H1 (cell line): ENCODE results near the gene CDKN2B-AS1. TPM values are rescaled to one million over a fixed set of nuclear protein-coding genes. Genes with fewer than 3 reads are reported as not detected.
A peak's percentile ranks its signal among the peaks of the same experiment; 100 is the strongest.

ENCODE experiments used
- CTCF ChIA-PET: fragments of 300-600 bp; sonication (Branson Sonifier 250); formaldehyde crosslinking; loops from one replicate; lab custom pipeline; 2021; ENCODE audit not compliant: partially characterized antibody; lab: Charles Lee
- POLR2A ChIA-PET: fragments of 300-600 bp; sonication (Branson Sonifier 250); formaldehyde crosslinking; loops from one replicate; lab custom pipeline; 2021; ENCODE audit warnings: inconsistent platforms; ENCODE audit not compliant: partially characterized antibody; lab: Charles Lee
- DNase-seq, 2 experiments: peaks; one replicate each; pipeline versions ENCODE4 v3.0.0 to v3.0.0-alpha.2; 2010 to 2022; ENCODE audit warnings: low spot score in 2 of 2, low read depth in 1 of 2, mixed read lengths in 1 of 2
- FAIRE-seq: peaks from 2 replicates; lab custom pipeline; 2011; peaks lifted over from hg19 to GRCh38; lab: Jason Lieb, UNC
- H2AFZ ChIP-seq: 2 replicates; pipeline ENCODE4 v1.8.1; 2012; ENCODE audit warnings: low read length, inconsistent platforms
- H2AK5ac ChIP-seq: 2 replicates; pipeline ENCODE4 v1.6.1; 2013; ENCODE audit warnings: low read depth, low read length
- H2BK120ac ChIP-seq: replicated peaks from 2 replicates; pipeline ENCODE3; 2013; ENCODE audit warnings: low read depth, low read length, inconsistent platforms
- H2BK12ac ChIP-seq: 2 replicates; pipeline ENCODE4 v1.6.1; 2013; ENCODE audit warnings: low read depth, low read length
- H2BK15ac ChIP-seq: 2 replicates; pipeline ENCODE4 v1.6.1; 2013; ENCODE audit warnings: low read length
- H2BK20ac ChIP-seq: 2 replicates; pipeline ENCODE4 v1.6.1; 2013; ENCODE audit warnings: low read length
- H2BK5ac ChIP-seq: 2 replicates; pipeline ENCODE4 v1.6.1; 2013; ENCODE audit warnings: low read depth, low read length
- H3K14ac ChIP-seq: 2 replicates; pipeline ENCODE4 v1.6.1; 2013; ENCODE audit warnings: inconsistent platforms; ENCODE audit not compliant: insufficient read length
- H3K18ac ChIP-seq: 2 replicates; pipeline ENCODE4 v1.6.1; 2013; ENCODE audit warnings: low read length; ENCODE audit errors: extremely low read depth
- H3K23ac ChIP-seq: 2 replicates; pipeline ENCODE4 v1.6.1; 2013; ENCODE audit warnings: inconsistent platforms; ENCODE audit not compliant: insufficient read length
- H3K23me2 ChIP-seq: 2 replicates; pipeline ENCODE4 v1.6.1; 2013; ENCODE audit warnings: low read depth, low read length
- H3K27ac ChIP-seq: 2 replicates; pipeline ENCODE4 v1.6.1; 2011; ENCODE audit warnings: low read depth, low read length, inconsistent platforms
- H3K27me3 ChIP-seq, 4 experiments: replicated peaks in 1 of 4; 1 replicate in 1 of 4; 2 replicates in 3 of 4; pipeline versions ENCODE4 v1.6.1 to v1.8.1; 2011 to 2013; ENCODE audit warnings: low read length in 3 of 4, mild to moderate bottlenecking in 3 of 4, inconsistent platforms in 2 of 4, mixed read lengths in 2 of 4, moderate library complexity in 1 of 4; ENCODE audit not compliant: control insufficient read depth in 3 of 4, insufficient read depth in 3 of 4; ENCODE audit errors: extremely low read depth in 1 of 4
- H3K36me3 ChIP-seq, 4 experiments: 2 replicates each; pipeline versions ENCODE4 v1.6.1 to v1.8.1; 2011 to 2013; ENCODE audit warnings: mild to moderate bottlenecking in 4 of 4, low read length in 3 of 4, moderate library complexity in 2 of 4, control low read depth in 1 of 4, inconsistent platforms in 1 of 4; ENCODE audit not compliant: insufficient read depth in 4 of 4, control insufficient read depth in 2 of 4
- H3K4ac ChIP-seq: replicated peaks from 2 replicates; pipeline ENCODE3; 2013; ENCODE audit warnings: low read length, low read depth, mixed read lengths, inconsistent platforms; ENCODE audit not compliant: insufficient read length
- H3K4me1 ChIP-seq, 4 experiments: replicated peaks in 1 of 4; 1 replicate in 1 of 4; 2 replicates in 3 of 4; pipeline versions ENCODE4 v1.6.1 to v1.8.1; 2011 to 2013; ENCODE audit warnings: low read length in 3 of 4, inconsistent platforms in 2 of 4, mixed read lengths in 1 of 4; ENCODE audit not compliant: insufficient read depth in 4 of 4, control insufficient read depth in 3 of 4
- H3K4me2 ChIP-seq, 2 experiments: 2 replicates each; pipeline versions ENCODE4 v1.6.1 to v1.8.1; 2011 to 2013; ENCODE audit warnings: low read depth in 2 of 2, low read length in 2 of 2, control low read depth in 1 of 2, inconsistent platforms in 1 of 2, mild to moderate bottlenecking in 1 of 2; ENCODE audit not compliant: insufficient read depth in 1 of 2
- H3K4me3 ChIP-seq, 4 experiments: fragments of 200-600, 300-600 bp in 1 of 4; sonication (generic), shearing (Covaris generic), sonication (Bioruptor Twin) in 1 of 4; 2 replicates each; pipeline versions ENCODE4 v1.5.1 to v1.8.1; 2011 to 2016; ENCODE audit warnings: low read length in 4 of 4, low read depth in 3 of 4, control low read depth in 2 of 4, inconsistent platforms in 2 of 4, mild to moderate bottlenecking in 2 of 4, mixed read lengths in 1 of 4, moderate library complexity in 1 of 4; ENCODE audit not compliant: insufficient read depth in 2 of 4; ENCODE audit errors: extremely low read depth in 1 of 4
- H3K56ac ChIP-seq: replicated peaks from 2 replicates; pipeline ENCODE3; 2013; ENCODE audit warnings: low read depth, mild to moderate bottlenecking, mixed read lengths, low read length, inconsistent platforms; ENCODE audit not compliant: insufficient read length
- H3K79me1 ChIP-seq: 2 replicates; pipeline ENCODE4 v1.6.1; 2013; ENCODE audit warnings: low read depth, low read length, control low read depth
- H3K79me2 ChIP-seq, 2 experiments: 2 replicates each; pipeline versions ENCODE4 v1.6.1 to v1.8.1; 2012 to 2013; ENCODE audit warnings: low read length in 2 of 2, mild to moderate bottlenecking in 2 of 2, inconsistent platforms in 1 of 2; ENCODE audit not compliant: insufficient read depth in 2 of 2, control insufficient read depth in 1 of 2
- H3K9ac ChIP-seq, 4 experiments: replicated peaks in 1 of 4; 1 replicate in 1 of 4; 2 replicates in 3 of 4; pipeline versions ENCODE4 v1.6.1 to v1.8.1; 2011 to 2013; ENCODE audit warnings: low read depth in 3 of 4, low read length in 3 of 4, control low read depth in 2 of 4, mild to moderate bottlenecking in 2 of 4, moderate library complexity in 2 of 4, inconsistent platforms in 1 of 4; ENCODE audit errors: extremely low read depth in 1 of 4
- H3K9me3 ChIP-seq, 2 experiments: 2 replicates each; pipeline versions ENCODE4 v1.6.1 to v1.8.1; 2012 to 2013; ENCODE audit warnings: mild to moderate bottlenecking in 2 of 2, moderate library complexity in 2 of 2, control low read depth in 1 of 2, inconsistent platforms in 1 of 2, low read depth in 1 of 2, low read length in 1 of 2, mixed read lengths in 1 of 2; ENCODE audit not compliant: insufficient read depth in 2 of 2
- H4K20me1 ChIP-seq, 2 experiments: replicated peaks in 1 of 2; 2 replicates each; pipeline versions ENCODE3 to v1.8.1; 2011 to 2013; ENCODE audit warnings: inconsistent platforms in 2 of 2, low read length in 2 of 2, mild to moderate bottlenecking in 1 of 2; ENCODE audit not compliant: insufficient read depth in 2 of 2, control insufficient read depth in 1 of 2
- H4K5ac ChIP-seq: 2 replicates; pipeline ENCODE4 v1.6.1; 2013; ENCODE audit warnings: low read length, low read depth, mixed read lengths, inconsistent platforms; ENCODE audit not compliant: insufficient read length
- H4K8ac ChIP-seq: 2 replicates; pipeline ENCODE4 v1.8.0; 2013; ENCODE audit warnings: mild to moderate bottlenecking, moderate library complexity, low read length, inconsistent platforms; ENCODE audit not compliant: insufficient read depth; ENCODE audit errors: extremely low read depth
- H4K91ac ChIP-seq: replicated peaks from 2 replicates; pipeline ENCODE3; 2013; ENCODE audit warnings: low read length, mixed read lengths, inconsistent platforms; ENCODE audit not compliant: insufficient read length
- BCL11A ChIP-seq, 2 experiments: IDR thresholded peaks; one replicate each; pipeline ENCODE4 v1.6.1; 2011; ENCODE audit warnings: low read depth in 2 of 2, low read length in 2 of 2, mild to moderate bottlenecking in 2 of 2
- KDM5A ChIP-seq: fragments of 200-600 bp; IDR thresholded peaks from 2 replicates; pipeline ENCODE4 v1.7.1; 2012; ENCODE audit warnings: mild to moderate bottlenecking, low read length, inconsistent platforms, mixed read lengths
- PHF8 ChIP-seq: fragments of 200-600 bp; sonication (generic); conservative IDR thresholded peaks from 2 replicates; pipeline ENCODE4 v1.7.1; 2012; ENCODE audit warnings: low read depth, mild to moderate bottlenecking, inconsistent platforms, low read length, moderate library complexity
- RAD21 ChIP-seq, 2 experiments: IDR thresholded peaks in 1 of 2; conservative IDR thresholded peaks in 1 of 2; 2 replicates each; pipeline ENCODE4 v1.6.1; 2011; ENCODE audit warnings: low read depth in 2 of 2, low read length in 2 of 2, improper control_type of control experiment in 1 of 2, inconsistent platforms in 1 of 2, mild to moderate bottlenecking in 1 of 2, moderate library complexity in 1 of 2
- SIN3A ChIP-seq, 2 experiments: IDR thresholded peaks in 1 of 2; conservative IDR thresholded peaks in 1 of 2; 2 replicates each; pipeline ENCODE4 v1.6.1; 2011 to 2012; ENCODE audit warnings: low read length in 2 of 2, improper control_type of control experiment in 1 of 2, low read depth in 1 of 2, mild to moderate bottlenecking in 1 of 2
- SIX5 ChIP-seq: IDR thresholded peaks from 2 replicates; pipeline ENCODE4 v1.6.1; 2011; ENCODE audit warnings: mild to moderate bottlenecking, low read depth, low read length
- WGBS, 2 experiments: shearing (Covaris generic) in 1 of 2; methylation state at CpG; one replicate each; pipeline versions ENCODE4 v1.1.6 to v1.1.7; 2013 to 2015; ENCODE audit warnings: low lambda C conversion rate in 2 of 2, mixed read lengths in 2 of 2, inconsistent platforms in 1 of 2, low coverage in 1 of 2, missing lambda C conversion rate in 1 of 2; ENCODE audit not compliant: insufficient replicate concordance in 2 of 2, insufficient coverage in 1 of 2, insufficient read length in 1 of 2; ENCODE audit errors: extremely low coverage in 1 of 2, missing lambda C conversion rate in 1 of 2; 5-methylcytosine and 5-hydroxymethylcytosine counted together
- polyA plus RNA-seq, 7 experiments: library from polyadenylated mRNA; depleted of rRNA in 3 of 7; stranded (reverse) in 5 of 7; unstranded in 2 of 7; fragments of >200 nt in 5 of 7; fragments of 200-250 nt in 2 of 7; gene quantifications; 1 replicate in 5 of 7; 2 replicates in 1 of 7; 4 replicates in 1 of 7; pipeline versions ENCODE4 v1.2.1 to v1.2.3, GENCODE V29; 2011 to 2013; ENCODE audit warnings: missing spikeins in 2 of 7, mixed read lengths in 2 of 7
- total RNA-seq: library from RNA; stranded (reverse); fragmentation: NEBNext Ultra II Directional; extraction: Animal tissue kit (Norgen Biotek cat#: 25700); gene quantifications from 2 replicates; pipeline ENCODE4 v1.2.1, GENCODE V29; 2021
- TF ChIP-seq, protein P1 (sequence below), 3 experiments: IDR thresholded peaks; 1 replicate in 2 of 3; 2 replicates in 1 of 3; pipeline versions ENCODE4 v1.5.1 to v1.6.1; 2011; ENCODE audit warnings: low read length in 3 of 3, mild to moderate bottlenecking in 3 of 3, inconsistent platforms in 2 of 3, low read depth in 1 of 3, moderate library complexity in 1 of 3; ENCODE audit not compliant: insufficient read depth in 1 of 3; ENCODE audit errors: control extremely low read depth in 1 of 3

CDKN2B-AS1 gene
- total and polyA plus RNA-seq, 2 of the 8 experiments (the other 6 are each of a cell fraction or from before 2014, with no cell fraction given), result not detected

GRCh38 chr9:22119522-22120158 is 125.0 kb downstream of the CDKN2B-AS1 start:
- Histone ChIP-seq H4K8ac (no peak overlapping the region), H2BK20ac (no peak overlapping the region), H3K79me1 (no peaks in the 10 kb centered on the region), H3K4me2 (no peak overlapping the region), H2BK15ac (no peak overlapping the region), H3K56ac (no peak overlapping the region), H3K27ac (no peak overlapping the region), H4K5ac (no peak overlapping the region), H3K4me3 (no peak overlapping the region), H3K79me2 (no peaks in the 10 kb centered on the region), H3K9ac (no peak overlapping the region), H3K9me3 (no peaks in the 10 kb centered on the region; a peak in 1 of 4 replicates), H3K4ac (no peak overlapping the region), H2BK12ac (no peak overlapping the region), H2BK120ac (no peak overlapping the region), H3K14ac (no peak overlapping the region), H3K4me1 (peaks cover 2 to 8% (median 6%) of the 10 kb centered on the region in 4 experiments; a peak in 5 of 7 replicates), H3K23ac (no peak overlapping the region), H4K91ac (no peak overlapping the region), H3K23me2 (no peaks in the 10 kb centered on the region), H2AK5ac (no peak overlapping the region), H2BK5ac (no peak overlapping the region), H3K36me3 (no peaks in the 10 kb centered on the region), H2AFZ (no peak overlapping the region), H4K20me1 (no peaks in the 10 kb centered on the region), H3K18ac (no peak overlapping the region), H3K27me3 (no peaks in the 10 kb centered on the region; a peak in 1 of 7 replicates)
- no peak for DNase-seq
- TF ChIP-seq KDM5A, result no peak
- no peak for TF ChIP-seq SIN3A (conservative IDR thresholded peaks at IDR 0.05 in 1 of 2, IDR thresholded peaks at IDR 0.05 in 1 of 2; ENCODE audit: low read depth in 1 of 2, low read length in 2 of 2)
- no peak for TF ChIP-seq SIX5
- TF ChIP-seq, protein P1, sequence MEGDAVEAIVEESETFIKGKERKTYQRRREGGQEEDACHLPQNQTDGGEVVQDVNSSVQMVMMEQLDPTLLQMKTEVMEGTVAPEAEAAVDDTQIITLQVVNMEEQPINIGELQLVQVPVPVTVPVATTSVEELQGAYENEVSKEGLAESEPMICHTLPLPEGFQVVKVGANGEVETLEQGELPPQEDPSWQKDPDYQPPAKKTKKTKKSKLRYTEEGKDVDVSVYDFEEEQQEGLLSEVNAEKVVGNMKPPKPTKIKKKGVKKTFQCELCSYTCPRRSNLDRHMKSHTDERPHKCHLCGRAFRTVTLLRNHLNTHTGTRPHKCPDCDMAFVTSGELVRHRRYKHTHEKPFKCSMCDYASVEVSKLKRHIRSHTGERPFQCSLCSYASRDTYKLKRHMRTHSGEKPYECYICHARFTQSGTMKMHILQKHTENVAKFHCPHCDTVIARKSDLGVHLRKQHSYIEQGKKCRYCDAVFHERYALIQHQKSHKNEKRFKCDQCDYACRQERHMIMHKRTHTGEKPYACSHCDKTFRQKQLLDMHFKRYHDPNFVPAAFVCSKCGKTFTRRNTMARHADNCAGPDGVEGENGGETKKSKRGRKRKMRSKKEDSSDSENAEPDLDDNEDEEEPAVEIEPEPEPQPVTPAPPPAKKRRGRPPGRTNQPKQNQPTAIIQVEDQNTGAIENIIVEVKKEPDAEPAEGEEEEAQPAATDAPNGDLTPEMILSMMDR (IDR thresholded peaks at IDR 0.05; ENCODE audit: control extremely low read depth in 1 of 3, insufficient read depth in 1 of 3, low read depth in 1 of 3, low read length in 3 of 3), result peak in 2 of 3 experiments; percentile 59 to 74; a peak in 3 of 4 replicates
- no peak for TF ChIP-seq PHF8
- TF ChIP-seq RAD21 (IDR thresholded peaks at IDR 0.05 in 1 of 2, conservative IDR thresholded peaks at IDR 0.05 in 1 of 2; ENCODE audit: low read depth in 2 of 2, low read length in 2 of 2), result peak; percentile 75 to 83
- TF ChIP-seq BCL11A (IDR thresholded peaks at IDR 0.05; ENCODE audit: low read depth in 2 of 2, low read length in 2 of 2), result no peak
- POLR2A ChIA-PET, result no interaction called here
- CTCF ChIA-PET, result interaction anchor here (0.7 to 4.3 kb wide), 41 partner anchors 9 to 333 kb away, joined by 3 to 32 read pairs (median 5); partner anchors contain the start of genes CDKN2B and CDKN2B-AS1
- peak; percentile 92 for FAIRE-seq
- WGBS, 2 experiments, result 32% methylated on average over 3 of the region's 3 CpGs; no CpG with 5 or more reads in 1 of the 2 experiments
